ENCODE data around the gene PYCR2. TPM values are rescaled to one million over a fixed set of nuclear protein-coding genes. Genes with fewer than 3 reads are reported as not detected.
A peak's percentile ranks its signal among the peaks of the same experiment; 100 is the strongest.

PYCR2 gene
- polyA plus RNA-seq, 3 donors = 21.4 to 72.5 (median 26.6) TPM

DNA sequence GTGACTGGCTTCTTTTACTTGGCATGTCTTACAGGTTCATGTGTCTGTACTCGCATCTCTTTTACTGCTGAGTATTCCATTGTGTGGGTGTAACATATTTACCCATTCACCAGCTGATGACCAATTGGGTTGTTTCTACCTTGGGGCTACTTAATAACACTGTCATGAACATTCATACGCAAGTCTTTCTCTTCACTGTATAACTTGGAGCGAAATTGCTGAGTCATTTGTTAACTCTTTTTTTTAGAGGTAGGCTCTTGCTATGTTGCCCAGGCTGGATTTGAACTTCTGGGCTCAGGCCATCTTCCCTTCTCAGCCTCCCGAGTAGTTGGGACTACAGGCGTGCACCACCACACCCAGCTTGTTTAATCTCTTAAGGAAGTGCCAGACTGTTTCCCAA, 6.5 kb downstream of the PYCR2 start:
- H4K20me1 ChIP-seq (ENCODE audit: insufficient read depth, low read length) = no peaks in the 10 kb centered on the region
- 90% methylated on average over 2 of the region's 5 CpGs for WGBS (ENCODE audit: insufficient coverage)

DNA sequence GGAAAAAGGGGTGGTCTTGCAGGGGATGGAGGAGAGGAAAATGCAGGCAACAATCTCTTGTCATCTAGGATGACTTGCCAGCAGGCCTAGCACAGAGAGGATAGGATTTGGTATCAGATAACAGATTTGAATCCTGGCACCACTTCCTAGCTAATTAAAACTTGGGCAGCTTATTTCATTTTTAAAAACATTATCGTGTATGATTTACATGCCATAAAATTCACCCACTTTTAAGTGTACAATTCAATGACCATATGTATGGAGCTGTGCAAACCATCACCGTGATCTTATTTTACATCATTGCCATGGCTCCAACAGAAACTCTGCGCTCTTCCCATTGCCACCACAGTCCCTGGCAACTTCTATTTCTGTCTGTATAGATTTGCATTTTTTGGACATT, 6.9 kb downstream of the PYCR2 start:
- Histone ChIP-seq H3K27me3 (ENCODE audit: control insufficient read depth in 2 of 2, insufficient read depth in 2 of 2, low read length in 2 of 2) (no peaks in the 10 kb centered on the region), H2AFZ (ENCODE audit: insufficient read depth, low read depth, low read length, poor library complexity, severe bottlenecking) (no peak overlapping the region), H3K9me3 (replicated peaks in 1 of 2; ENCODE audit: control insufficient read depth in 1 of 2, insufficient read depth in 1 of 2, low read length in 2 of 2) (no peaks in the 10 kb centered on the region), H3K36me3 (replicated peaks in 1 of 2; ENCODE audit: control insufficient read depth in 1 of 2, insufficient read depth in 2 of 2, low read length in 2 of 2) (peaks cover 50 to 87% of the 10 kb centered on the region in 2 donors), H3K4me1 (ENCODE audit: control insufficient read depth in 1 of 2, insufficient read depth in 2 of 2, low read length in 2 of 2) (peaks cover 2 to 20% of the 10 kb centered on the region in 2 donors), H3K4me2 (replicated peaks; ENCODE audit: extremely low read depth, low read length, poor library complexity, severe bottlenecking) (no peak overlapping the region), H3K79me2 (ENCODE audit: insufficient read depth, low read length) (no peaks in the 10 kb centered on the region), H4K20me1 (ENCODE audit: insufficient read depth, low read length) (no peaks in the 10 kb centered on the region), H3K4me3 (replicated peaks in 1 of 3; ENCODE audit: low read depth in 2 of 3, low read length in 3 of 3) (no peak overlapping the region), H3K27ac (ENCODE audit: low read depth in 1 of 2, low read length in 2 of 2) (no peak overlapping the region), H3K9ac (ENCODE audit: insufficient read depth, low read length, poor library complexity, severe bottlenecking) (no peak overlapping the region)
- no peak for DNase-seq
- intact Hi-C loops (cut with micrococcal nuclease) = loop anchor here in 1 of 2 donors (10.0 kb wide), 1 partner anchor 132 kb away; no protein-coding TSS in a partner anchor
- no CpG with 5 or more reads among the region's 3 CpGs for WGBS (ENCODE audit: insufficient coverage)
- no peak for TF ChIP-seq CTCF (IDR thresholded peaks at IDR 0.05)
- H3K36me3 Mint-ChIP-seq = peaks cover 59 to 81% of the 10 kb centered on the region in 2 donors
- H3K27ac Mint-ChIP-seq = peak overlapping the region in 2 of 7 donors; percentile 57 to 63
- peaks cover 0 to 2% (median 2%) of the 10 kb centered on the region in 3 donors for H3K27me3 Mint-ChIP-seq (ENCODE audit: low read depth in 3 of 3)
- H3K4me3 Mint-ChIP-seq = no peak overlapping the region
- H3K9me3 Mint-ChIP-seq = peaks cover 0 to 2% (median 0%) of the 10 kb centered on the region in 7 donors
- H3K4me1 Mint-ChIP-seq = peaks cover 17% of the 10 kb centered on the region

More for the DNA sequence above, 6.5 kb downstream of the PYCR2 start:
- peaks cover 3 to 23% of the 10 kb centered on the region in 2 donors for H3K4me1 ChIP-seq (ENCODE audit: control insufficient read depth in 1 of 2, insufficient read depth in 2 of 2, low read length in 2 of 2)
- peaks cover 52 to 90% of the 10 kb centered on the region in 2 donors for H3K36me3 ChIP-seq (replicated peaks in 1 of 2; ENCODE audit: control insufficient read depth in 1 of 2, insufficient read depth in 2 of 2, low read length in 2 of 2)
- intact Hi-C loops (cut with micrococcal nuclease) = loop anchor here in 1 of 2 donors (10.0 kb wide), 1 partner anchor 133 kb away; no protein-coding TSS in a partner anchor
- Mint-ChIP-seq H3K27ac (peak overlapping the region in 1 of 7 donors; percentile 3), H3K9me3 (no peaks in the 10 kb centered on the region), H3K4me3 (no peak overlapping the region), H3K4me1 (peaks cover 17% of the 10 kb centered on the region), H3K27me3 (ENCODE audit: low read depth in 3 of 3) (peaks cover 0 to 2% (median 2%) of the 10 kb centered on the region in 3 donors), H3K36me3 (peaks cover 58 to 80% of the 10 kb centered on the region in 2 donors)
- H2AFZ ChIP-seq (ENCODE audit: insufficient read depth, low read depth, low read length, poor library complexity, severe bottlenecking) = no peak overlapping the region
- H3K9me3 ChIP-seq (replicated peaks in 1 of 2; ENCODE audit: control insufficient read depth in 1 of 2, insufficient read depth in 1 of 2, low read length in 2 of 2) = no peaks in the 10 kb centered on the region
- TF ChIP-seq CTCF (IDR thresholded peaks at IDR 0.05) = no peak
- H3K79me2 ChIP-seq (ENCODE audit: insufficient read depth, low read length) = peaks cover 4% of the 10 kb centered on the region
- H3K27ac ChIP-seq (ENCODE audit: low read depth in 1 of 2, low read length in 2 of 2) = no peak overlapping the region
- H3K27me3 ChIP-seq (ENCODE audit: control insufficient read depth in 2 of 2, insufficient read depth in 2 of 2, low read length in 2 of 2) = no peaks in the 10 kb centered on the region
- DNase-seq = no peak
- no peak overlapping the region for H3K9ac ChIP-seq (ENCODE audit: insufficient read depth, low read length, poor library complexity, severe bottlenecking)
- no peak overlapping the region for H3K4me3 ChIP-seq (replicated peaks in 1 of 3; ENCODE audit: low read depth in 2 of 3, low read length in 3 of 3)
- no peak overlapping the region for H3K4me2 ChIP-seq (replicated peaks; ENCODE audit: extremely low read depth, low read length, poor library complexity, severe bottlenecking)
